Neural cell (in vitro differentiated cells): Measurements from ENCODE around the gene CLDN4.

Experiments used
- CTCF ChIP-seq: fragments of 450-650 bp; IDR thresholded peaks from 2 replicates; pipeline ENCODE4 v1.5.1; 2014; ENCODE audit warnings: antibody characterized with exemption, mild to moderate bottlenecking, moderate library complexity; ENCODE audit not compliant: poor library complexity, severe bottlenecking
- EP300 ChIP-seq: fragments of 450-650 bp; conservative IDR thresholded peaks from 2 replicates; pipeline ENCODE4 v1.6.1; 2014; ENCODE audit warnings: antibody characterized with exemption, mild to moderate bottlenecking, moderate library complexity; ENCODE audit not compliant: poor library complexity, severe bottlenecking
- RAD21 ChIP-seq: fragments of 450-650 bp; conservative IDR thresholded peaks from 2 replicates; pipeline ENCODE4 v1.6.1; 2014; ENCODE audit warnings: antibody characterized with exemption, mild to moderate bottlenecking, moderate library complexity
- SMC3 ChIP-seq: fragments of 450-650 bp; conservative IDR thresholded peaks from 2 replicates; pipeline ENCODE4 v1.6.1; 2014; ENCODE audit warnings: antibody characterized with exemption, mild to moderate bottlenecking, moderate library complexity; ENCODE audit not compliant: poor library complexity
- TF ChIP-seq, protein P1 (sequence below): IDR thresholded peaks from 2 replicates; pipeline ENCODE4 v1.6.1; 2012; ENCODE audit warnings: borderline replicate concordance

DNA sequence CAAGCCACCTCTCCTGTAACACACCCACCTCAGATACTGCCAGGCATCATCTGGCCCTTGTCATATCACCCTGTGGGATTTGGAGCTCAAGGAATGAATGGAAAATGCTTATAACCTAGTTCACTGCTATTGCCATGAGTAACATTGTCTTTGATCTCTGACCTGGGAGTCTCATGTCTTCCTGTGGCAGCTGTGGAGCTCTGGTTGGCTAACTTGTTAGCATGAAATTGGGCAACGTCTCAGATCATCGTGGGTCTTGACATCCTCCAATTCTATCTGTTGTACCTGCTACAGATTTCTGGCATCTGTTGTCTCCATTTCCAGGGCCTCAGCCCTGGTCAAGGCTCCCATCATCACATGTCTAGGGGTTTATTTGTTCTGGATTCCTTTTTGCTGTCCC, 28.0 kb downstream of the CLDN4 start:
- TF ChIP-seq CTCF (no peak), SMC3 (no peak), EP300 (no peak), RAD21 (no peak)
- TF ChIP-seq, protein P1, sequence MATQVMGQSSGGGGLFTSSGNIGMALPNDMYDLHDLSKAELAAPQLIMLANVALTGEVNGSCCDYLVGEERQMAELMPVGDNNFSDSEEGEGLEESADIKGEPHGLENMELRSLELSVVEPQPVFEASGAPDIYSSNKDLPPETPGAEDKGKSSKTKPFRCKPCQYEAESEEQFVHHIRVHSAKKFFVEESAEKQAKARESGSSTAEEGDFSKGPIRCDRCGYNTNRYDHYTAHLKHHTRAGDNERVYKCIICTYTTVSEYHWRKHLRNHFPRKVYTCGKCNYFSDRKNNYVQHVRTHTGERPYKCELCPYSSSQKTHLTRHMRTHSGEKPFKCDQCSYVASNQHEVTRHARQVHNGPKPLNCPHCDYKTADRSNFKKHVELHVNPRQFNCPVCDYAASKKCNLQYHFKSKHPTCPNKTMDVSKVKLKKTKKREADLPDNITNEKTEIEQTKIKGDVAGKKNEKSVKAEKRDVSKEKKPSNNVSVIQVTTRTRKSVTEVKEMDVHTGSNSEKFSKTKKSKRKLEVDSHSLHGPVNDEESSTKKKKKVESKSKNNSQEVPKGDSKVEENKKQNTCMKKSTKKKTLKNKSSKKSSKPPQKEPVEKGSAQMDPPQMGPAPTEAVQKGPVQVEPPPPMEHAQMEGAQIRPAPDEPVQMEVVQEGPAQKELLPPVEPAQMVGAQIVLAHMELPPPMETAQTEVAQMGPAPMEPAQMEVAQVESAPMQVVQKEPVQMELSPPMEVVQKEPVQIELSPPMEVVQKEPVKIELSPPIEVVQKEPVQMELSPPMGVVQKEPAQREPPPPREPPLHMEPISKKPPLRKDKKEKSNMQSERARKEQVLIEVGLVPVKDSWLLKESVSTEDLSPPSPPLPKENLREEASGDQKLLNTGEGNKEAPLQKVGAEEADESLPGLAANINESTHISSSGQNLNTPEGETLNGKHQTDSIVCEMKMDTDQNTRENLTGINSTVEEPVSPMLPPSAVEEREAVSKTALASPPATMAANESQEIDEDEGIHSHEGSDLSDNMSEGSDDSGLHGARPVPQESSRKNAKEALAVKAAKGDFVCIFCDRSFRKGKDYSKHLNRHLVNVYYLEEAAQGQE = no peak
